ENCODE data around the gene SMIM23. TPM values are rescaled to one million over a fixed set of nuclear protein-coding genes. Genes with fewer than 3 reads are reported as not detected.

The SMIM23 gene
- total and polyA plus RNA-seq, 4 donors, result not detected

DNA sequence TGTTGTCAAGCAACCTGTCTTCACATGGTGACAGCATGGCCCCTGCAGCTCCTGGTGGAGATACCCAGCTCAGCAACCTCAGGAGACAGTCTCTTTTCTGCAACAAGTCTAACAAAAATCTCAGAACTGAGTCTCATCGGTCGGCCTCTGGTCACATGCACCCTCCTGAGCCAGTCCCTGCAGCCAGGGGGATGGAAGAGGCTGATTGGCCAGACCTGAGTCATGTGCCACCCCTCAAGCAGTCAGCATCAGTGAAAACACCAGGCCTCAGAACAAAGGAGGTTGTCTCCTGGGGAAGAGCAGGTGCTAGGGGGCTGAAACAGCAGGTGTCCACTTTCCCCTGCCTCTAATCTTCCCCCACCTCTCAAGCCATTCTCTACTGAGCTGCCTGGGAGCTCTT lies 54.4 kb downstream of the SMIM23 start:
- no peak overlapping the region for H3K27ac ChIP-seq (ENCODE audit: low read depth in 1 of 2, low read length in 1 of 2)
- no peaks in the 10 kb centered on the region for H3K36me3 ChIP-seq (ENCODE audit: control insufficient read depth in 4 of 4, insufficient read depth in 4 of 4, low read length in 4 of 4)
- ATAC-seq (ENCODE audit: insufficient read depth, low FRiP score), result no peak
- H3K27me3 ChIP-seq (ENCODE audit: control insufficient read depth in 3 of 3, insufficient read depth in 3 of 3, low read length in 2 of 3), result no peaks in the 10 kb centered on the region
- H3K4me1 ChIP-seq (ENCODE audit: control insufficient read depth in 5 of 5, insufficient read depth in 5 of 5, low read length in 5 of 5), result no peaks in the 10 kb centered on the region
- 44 to 50% methylated on average over 2 of the region's 2 CpGs for WGBS, 2 donors
- H3K4me3 ChIP-seq, result no peak overlapping the region
- no peaks in the 10 kb centered on the region for H3K9me3 ChIP-seq (ENCODE audit: control insufficient read depth in 4 of 4, insufficient read depth in 3 of 4, low read length in 3 of 4)
- DNase-seq, result no peak
- TF ChIP-seq, protein P1, sequence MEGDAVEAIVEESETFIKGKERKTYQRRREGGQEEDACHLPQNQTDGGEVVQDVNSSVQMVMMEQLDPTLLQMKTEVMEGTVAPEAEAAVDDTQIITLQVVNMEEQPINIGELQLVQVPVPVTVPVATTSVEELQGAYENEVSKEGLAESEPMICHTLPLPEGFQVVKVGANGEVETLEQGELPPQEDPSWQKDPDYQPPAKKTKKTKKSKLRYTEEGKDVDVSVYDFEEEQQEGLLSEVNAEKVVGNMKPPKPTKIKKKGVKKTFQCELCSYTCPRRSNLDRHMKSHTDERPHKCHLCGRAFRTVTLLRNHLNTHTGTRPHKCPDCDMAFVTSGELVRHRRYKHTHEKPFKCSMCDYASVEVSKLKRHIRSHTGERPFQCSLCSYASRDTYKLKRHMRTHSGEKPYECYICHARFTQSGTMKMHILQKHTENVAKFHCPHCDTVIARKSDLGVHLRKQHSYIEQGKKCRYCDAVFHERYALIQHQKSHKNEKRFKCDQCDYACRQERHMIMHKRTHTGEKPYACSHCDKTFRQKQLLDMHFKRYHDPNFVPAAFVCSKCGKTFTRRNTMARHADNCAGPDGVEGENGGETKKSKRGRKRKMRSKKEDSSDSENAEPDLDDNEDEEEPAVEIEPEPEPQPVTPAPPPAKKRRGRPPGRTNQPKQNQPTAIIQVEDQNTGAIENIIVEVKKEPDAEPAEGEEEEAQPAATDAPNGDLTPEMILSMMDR (IDR thresholded peaks at IDR 0.05; ENCODE audit: control extremely low read depth, extremely low read depth), result no peak
- no peak overlapping the region for H3K9ac ChIP-seq (ENCODE audit: insufficient read depth in 1 of 2, low read length in 2 of 2)

Other genes starting within 250 kb of the SMIM23 start
- gene FBXW11, start 220.8 kb downstream of the SMIM23 start, total RNA-seq, result 10 to 100 TPM; 47.0 to 87.5 TPM
- 10 to 100 TPM in 1 of 2 donors, 1 to 10 TPM in 1; 7.6 to 23.5 TPM for gene FBXW11, start 220.8 kb downstream of the SMIM23 start, polyA plus RNA-seq

All from lung (tissue), 12 donors.